GM12874 (cell line): ENCODE measurements around the gene SLC22A23.

Source experiments
- TF ChIP-seq, protein P1 (sequence below): IDR thresholded peaks from 2 replicates; pipeline ENCODE4 v1.5.1; 2011; ENCODE audit warnings: low read depth, mild to moderate bottlenecking, control low read depth, low read length, moderate library complexity; ENCODE audit not compliant: insufficient read depth

SLC22A23 gene

GRCh38 chr6:3356056-3356823 lies 100.6 kb downstream of the SLC22A23 start:
- TF ChIP-seq, protein P1, sequence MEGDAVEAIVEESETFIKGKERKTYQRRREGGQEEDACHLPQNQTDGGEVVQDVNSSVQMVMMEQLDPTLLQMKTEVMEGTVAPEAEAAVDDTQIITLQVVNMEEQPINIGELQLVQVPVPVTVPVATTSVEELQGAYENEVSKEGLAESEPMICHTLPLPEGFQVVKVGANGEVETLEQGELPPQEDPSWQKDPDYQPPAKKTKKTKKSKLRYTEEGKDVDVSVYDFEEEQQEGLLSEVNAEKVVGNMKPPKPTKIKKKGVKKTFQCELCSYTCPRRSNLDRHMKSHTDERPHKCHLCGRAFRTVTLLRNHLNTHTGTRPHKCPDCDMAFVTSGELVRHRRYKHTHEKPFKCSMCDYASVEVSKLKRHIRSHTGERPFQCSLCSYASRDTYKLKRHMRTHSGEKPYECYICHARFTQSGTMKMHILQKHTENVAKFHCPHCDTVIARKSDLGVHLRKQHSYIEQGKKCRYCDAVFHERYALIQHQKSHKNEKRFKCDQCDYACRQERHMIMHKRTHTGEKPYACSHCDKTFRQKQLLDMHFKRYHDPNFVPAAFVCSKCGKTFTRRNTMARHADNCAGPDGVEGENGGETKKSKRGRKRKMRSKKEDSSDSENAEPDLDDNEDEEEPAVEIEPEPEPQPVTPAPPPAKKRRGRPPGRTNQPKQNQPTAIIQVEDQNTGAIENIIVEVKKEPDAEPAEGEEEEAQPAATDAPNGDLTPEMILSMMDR = no peak

- TF ChIP-seq, protein P1 = no peak
These were observed 101.3 kb downstream of the SLC22A23 start for GRCh38 chr6:3355358-3356055.

- TF ChIP-seq, protein P1 = no peak
These were observed 101.9 kb downstream of the SLC22A23 start for GRCh38 chr6:3355011-3355357.

- TF ChIP-seq, protein P1 = no peak
These were observed 102.9 kb downstream of the SLC22A23 start for GRCh38 chr6:3353939-3354338.

- TF ChIP-seq, protein P1 = no peak
These were observed 103.5 kb downstream of the SLC22A23 start for GRCh38 chr6:3353213-3353903.

GRCh38 chr6:3352678-3353077 lies 104.2 kb downstream of the SLC22A23 start:
- TF ChIP-seq, protein P1 = no peak

GRCh38 chr6:3351829-3352524 lies 104.9 kb downstream of the SLC22A23 start:
- TF ChIP-seq, protein P1 = no peak
